Lower leg skin (tissue), 3 donors: ENCODE data around the gene DENND6A.

Experiments used
- CTCF ChIP-seq, 3 donors: fragments of 450-650 bp; IDR thresholded peaks; one replicate each; pipeline ENCODE4 v1.5.1; 2016; ENCODE audit warnings: antibody characterized with exemption in 3 of 3, mild to moderate bottlenecking in 3 of 3, moderate library complexity in 2 of 3
- POLR2A ChIP-seq, 2 donors: fragments of 450-650 bp; IDR thresholded peaks; one replicate each; pipeline ENCODE4 v1.6.1; 2016 to 2017; ENCODE audit warnings: antibody characterized with exemption in 2 of 2, mild to moderate bottlenecking in 1 of 2, moderate library complexity in 1 of 2

GRCh38 chr3:57682284-57682683 is 10.6 kb downstream of the DENND6A start:
- TF ChIP-seq CTCF (IDR thresholded peaks at IDR 0.05) = no peak
- TF ChIP-seq POLR2A (IDR thresholded peaks at IDR 0.05) = no peak
